Kidney (tissue), 14 donors: ENCODE data around the gene PLXNB3. TPM values are rescaled to one million over a fixed set of nuclear protein-coding genes. Genes with fewer than 3 reads are reported as not detected.
A peak's percentile ranks its signal among the peaks of the same experiment; 100 is the strongest.
"Not testable (repeated sequence)": the region's sequence is repeated elsewhere in the genome, so short reads cannot be mapped to it uniquely, and the experiment has no call there.

Experiments
- DNase-seq, 5 donors: peaks; one replicate each; pipeline ENCODE4 v3.0.0-alpha.2; 2013 to 2020
- FAIRE-seq: peaks from 2 replicates; lab custom pipeline; 2012; peaks lifted over from hg19 to GRCh38; lab: Jason Lieb, UNC
- H3K27ac ChIP-seq, 2 donors: one replicate each; pipeline ENCODE4 v1.7.0; 2013; ENCODE audit warnings: low read depth in 2 of 2, low read length in 2 of 2, inconsistent platforms in 1 of 2
- H3K27me3 ChIP-seq: one replicate; pipeline ENCODE4 v1.7.1; 2013; ENCODE audit warnings: low read length, inconsistent platforms; ENCODE audit not compliant: control insufficient read depth, insufficient read depth
- H3K36me3 ChIP-seq, 3 donors: one replicate each; pipeline versions ENCODE4 v1.7.0 to v1.7.1; 2013; ENCODE audit warnings: low read length in 3 of 3, control low read depth in 1 of 3, inconsistent platforms in 1 of 3; ENCODE audit not compliant: insufficient read depth in 3 of 3, control insufficient read depth in 2 of 3
- H3K4me1 ChIP-seq, 3 donors: one replicate each; pipeline versions ENCODE4 v1.7.0 to v1.7.1; 2013; ENCODE audit warnings: low read length in 3 of 3, inconsistent platforms in 1 of 3, low read depth in 1 of 3; ENCODE audit not compliant: control insufficient read depth in 2 of 3, insufficient read depth in 2 of 3
- H3K4me3 ChIP-seq, 3 donors: one replicate each; pipeline versions ENCODE4 v1.7.0 to v1.8.1; 2013; ENCODE audit warnings: low read length in 3 of 3, control low read depth in 1 of 3, inconsistent platforms in 1 of 3
- H3K9ac ChIP-seq, 3 donors: one replicate each; pipeline versions ENCODE4 v1.7.0 to v1.7.1; 2013; ENCODE audit warnings: low read length in 3 of 3, control low read depth in 1 of 3, inconsistent platforms in 1 of 3
- H3K9me3 ChIP-seq, 3 donors: one replicate each; pipeline versions ENCODE4 v1.7.0 to v1.7.1; 2013; ENCODE audit warnings: low read length in 3 of 3, control low read depth in 1 of 3, inconsistent platforms in 1 of 3; ENCODE audit not compliant: control insufficient read depth in 2 of 3, insufficient read depth in 1 of 3
- intact Hi-C: fragments of 100-400 bp; cut with DNase I; formaldehyde crosslinking; loops from one replicate; pipeline ENCODE4 v1.11.1; 2022
- polyA plus RNA-seq: library from polyadenylated mRNA; stranded (reverse); fragments of 350-450 nt; fragmentation: Illumina TruSeq; extraction: RNeasy Lipid Tissue Mini Kit (QIAGEN cat#74804); gene quantifications from one replicate; pipeline ENCODE4 v1.2.3, GENCODE V29; 2014; ENCODE audit warnings: low read depth, low replicate concordance; ENCODE audit not compliant: insufficient read depth
- total RNA-seq: library from RNA; stranded (reverse); fragmentation: NEBNext Ultra II Directional; extraction: Animal tissue kit (Norgen Biotek cat#: 25700); gene quantifications from one replicate; pipeline ENCODE4 v1.2.1, GENCODE V29; 2021
- TF ChIP-seq, protein P1 (sequence below): IDR thresholded peaks from 3 replicates; pipeline ENCODE4 v1.5.1; 2012; ENCODE audit warnings: mild to moderate bottlenecking, moderate library complexity, borderline replicate concordance; ENCODE audit not compliant: insufficient read depth; ENCODE audit errors: extremely low read depth
- donor health status: control.
- donor health status: control.
- donor health status: control.
- donor health status: control.
- donor health status: control.
- donor health status: DM: yes; HTN: yes; CAD: no.
- donor health status: Normal renal cell carcinoma (clear cell type).

The PLXNB3 gene
- total and polyA plus RNA-seq, 2 donors from 2014 or later, result 2.2 to 5.6 TPM

DNA sequence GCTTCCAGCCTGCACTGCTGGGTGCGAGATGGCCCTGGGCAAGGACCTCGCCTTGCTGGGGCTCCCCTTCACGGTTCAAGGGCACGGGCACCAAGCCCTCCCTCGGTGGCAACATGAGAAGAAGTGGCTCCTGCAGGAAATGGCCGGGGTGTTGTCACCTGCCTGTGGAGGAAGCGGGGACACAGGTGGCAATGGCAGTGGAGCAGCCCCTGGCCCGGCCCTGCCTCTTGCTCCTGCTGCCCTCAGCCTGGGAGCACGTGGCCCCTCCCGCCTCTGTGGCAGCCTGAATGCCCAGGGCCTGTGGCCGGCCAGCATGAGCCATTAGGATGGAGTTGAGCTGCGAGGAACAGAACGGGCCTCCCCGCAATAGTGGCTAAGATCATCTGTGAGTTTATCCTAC lies 22.6 kb upstream of the PLXNB3 start:
- Histone ChIP-seq H3K4me3 (no peak overlapping the region), H3K36me3 (peaks cover 0 to 2% (median 0%) of the 10 kb centered on the region in 3 donors), H3K27ac (no peak overlapping the region), H3K4me1 (no peaks in the 10 kb centered on the region), H3K9me3 (no peaks in the 10 kb centered on the region), H3K27me3 (no peaks in the 10 kb centered on the region), H3K9ac (no peak overlapping the region)
- FAIRE-seq (no peak), DNase-seq (no peak)
- TF ChIP-seq, protein P1, sequence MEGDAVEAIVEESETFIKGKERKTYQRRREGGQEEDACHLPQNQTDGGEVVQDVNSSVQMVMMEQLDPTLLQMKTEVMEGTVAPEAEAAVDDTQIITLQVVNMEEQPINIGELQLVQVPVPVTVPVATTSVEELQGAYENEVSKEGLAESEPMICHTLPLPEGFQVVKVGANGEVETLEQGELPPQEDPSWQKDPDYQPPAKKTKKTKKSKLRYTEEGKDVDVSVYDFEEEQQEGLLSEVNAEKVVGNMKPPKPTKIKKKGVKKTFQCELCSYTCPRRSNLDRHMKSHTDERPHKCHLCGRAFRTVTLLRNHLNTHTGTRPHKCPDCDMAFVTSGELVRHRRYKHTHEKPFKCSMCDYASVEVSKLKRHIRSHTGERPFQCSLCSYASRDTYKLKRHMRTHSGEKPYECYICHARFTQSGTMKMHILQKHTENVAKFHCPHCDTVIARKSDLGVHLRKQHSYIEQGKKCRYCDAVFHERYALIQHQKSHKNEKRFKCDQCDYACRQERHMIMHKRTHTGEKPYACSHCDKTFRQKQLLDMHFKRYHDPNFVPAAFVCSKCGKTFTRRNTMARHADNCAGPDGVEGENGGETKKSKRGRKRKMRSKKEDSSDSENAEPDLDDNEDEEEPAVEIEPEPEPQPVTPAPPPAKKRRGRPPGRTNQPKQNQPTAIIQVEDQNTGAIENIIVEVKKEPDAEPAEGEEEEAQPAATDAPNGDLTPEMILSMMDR, result no peak
- intact Hi-C loops, result no loop called here

GRCh38 chrX:153742111-153742510 lies 21.9 kb upstream of the PLXNB3 start:
- H3K27ac ChIP-seq, H3K9ac ChIP-seq, intact Hi-C loops, H3K9me3 ChIP-seq, H3K27me3 ChIP-seq, H3K4me1 ChIP-seq, H3K4me3 ChIP-seq, H3K36me3 ChIP-seq, FAIRE-seq, DNase-seq: not testable (repeated sequence)

DNA sequence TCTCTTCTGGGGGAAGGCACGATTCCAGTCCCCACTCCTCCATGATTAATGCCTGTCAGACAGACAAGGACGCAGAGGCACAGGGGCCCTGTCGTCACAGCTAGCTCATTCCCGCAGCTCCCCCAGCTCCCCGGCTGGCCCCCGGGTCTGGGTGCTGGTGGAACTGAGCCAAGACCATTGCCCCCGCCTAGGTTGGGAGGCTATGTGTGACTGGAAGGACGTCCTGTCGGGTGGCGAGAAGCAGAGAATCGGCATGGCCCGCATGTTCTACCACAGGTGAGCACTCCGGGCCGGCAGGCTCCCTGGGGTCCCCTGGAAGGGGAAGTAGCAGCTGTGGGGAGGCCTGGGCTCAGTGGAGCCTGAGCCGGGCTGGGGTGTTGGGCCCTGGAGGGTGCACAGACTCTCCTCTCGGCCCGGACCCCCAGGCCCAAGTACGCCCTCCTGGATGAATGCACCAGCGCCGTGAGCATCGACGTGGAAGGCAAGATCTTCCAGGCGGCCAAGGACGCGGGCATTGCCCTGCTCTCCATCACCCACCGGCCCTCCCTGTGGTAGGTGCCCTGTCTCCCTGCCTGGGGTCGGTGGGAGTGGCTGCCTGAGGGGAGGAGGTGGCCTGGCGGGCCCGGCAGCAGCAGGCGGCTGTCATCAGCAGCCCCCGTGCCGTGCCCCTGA lies 21.1 kb upstream of the PLXNB3 start:
- not testable (repeated sequence) for H3K36me3 ChIP-seq, FAIRE-seq

GRCh38 chrX:153743468-153744209 lies 20.4 kb upstream of the PLXNB3 start:
- H3K36me3 ChIP-seq, H3K9me3 ChIP-seq, H3K4me1 ChIP-seq, FAIRE-seq, H3K9ac ChIP-seq, H3K27me3 ChIP-seq, intact Hi-C loops, H3K4me3 ChIP-seq, H3K27ac ChIP-seq: not testable (repeated sequence)
- DNase-seq, result peak; percentile 36 to 92 (median 74)

More for the DNA sequence above, 21.1 kb upstream of the PLXNB3 start:
- H3K9ac ChIP-seq, H3K4me3 ChIP-seq, H3K4me1 ChIP-seq, H3K27ac ChIP-seq, H3K27me3 ChIP-seq, intact Hi-C loops, H3K9me3 ChIP-seq: not testable (repeated sequence)
- peak in 3 of 5 donors; percentile 45 to 76 (median 54) for DNase-seq
